ENCODE measurements around the gene GALNT2. TPM values are rescaled to one million over a fixed set of nuclear protein-coding genes. Genes with fewer than 3 reads are reported as not detected.

The GALNT2 gene
- total and polyA plus RNA-seq, 4 donors: 47.5 to 182 (median 114) TPM

- 68% methylated on average over 7 of the region's 7 CpGs for WGBS
- no peak overlapping the region for H3K4me3 ChIP-seq (ENCODE audit: low read depth in 1 of 3, low read length in 3 of 3)
- H3K36me3 ChIP-seq (ENCODE audit: control insufficient read depth in 4 of 4, insufficient read depth in 3 of 4, low read depth in 1 of 4, low read length in 3 of 4): peaks cover 0 to 1% (median 0%) of the 10 kb centered on the region in 4 donors
- no peak overlapping the region for H3K27ac ChIP-seq (ENCODE audit: low read depth in 1 of 2, low read length in 2 of 2)
- H3K9ac ChIP-seq (ENCODE audit: low read depth in 1 of 2, low read length in 2 of 2): no peak overlapping the region
- H3K27me3 ChIP-seq (ENCODE audit: control insufficient read depth in 4 of 4, insufficient read depth in 4 of 4, low read length in 3 of 4): no peaks in the 10 kb centered on the region
- DNase-seq (ENCODE audit: low spot score): no peak
- H3K9me3 ChIP-seq (ENCODE audit: control insufficient read depth in 4 of 4, low read length in 3 of 4): no peaks in the 10 kb centered on the region
- TF ChIP-seq MAX (IDR thresholded peaks at IDR 0.05) (no peak), TAF1 (conservative IDR thresholded peaks at IDR 0.05) (no peak), EGR1 (IDR thresholded peaks at IDR 0.05; ENCODE audit: low read depth in 2 of 2) (no peak), GABPA (IDR thresholded peaks at IDR 0.05 in 1 of 2, conservative IDR thresholded peaks at IDR 0.05 in 1 of 2) (no peak), HNF4A (conservative IDR thresholded peaks at IDR 0.05) (no peak), HNF4G (IDR thresholded peaks at IDR 0.05) (no peak), YY1 (IDR thresholded peaks at IDR 0.05) (no peak), ATF3 (IDR thresholded peaks at IDR 0.05) (no peak), FOXA1 (IDR thresholded peaks at IDR 0.05) (no peak), RAD21 (IDR thresholded peaks at IDR 0.05) (no peak), NR2F2 (IDR thresholded peaks at IDR 0.05) (no peak), JUND (IDR thresholded peaks at IDR 0.05) (no peak)
- peaks cover 23 to 68% (median 46%) of the 10 kb centered on the region in 4 donors for H3K4me1 ChIP-seq (ENCODE audit: control insufficient read depth in 4 of 4, insufficient read depth in 4 of 4, low read length in 3 of 4)
Measured at GRCh38 chr1:230145953-230146476, 79.0 kb downstream of the GALNT2 start.

- Histone ChIP-seq H3K27me3 (ENCODE audit: control insufficient read depth in 4 of 4, insufficient read depth in 4 of 4, low read length in 3 of 4) (no peaks in the 10 kb centered on the region), H3K4me1 (ENCODE audit: control insufficient read depth in 4 of 4, insufficient read depth in 4 of 4, low read length in 3 of 4) (peaks cover 23 to 66% (median 45%) of the 10 kb centered on the region in 4 donors), H3K36me3 (ENCODE audit: control insufficient read depth in 4 of 4, insufficient read depth in 3 of 4, low read depth in 1 of 4, low read length in 3 of 4) (peaks cover 0 to 6% (median 0%) of the 10 kb centered on the region in 4 donors), H3K27ac (ENCODE audit: low read depth in 1 of 2, low read length in 2 of 2) (no peak overlapping the region), H3K4me3 (ENCODE audit: low read depth in 1 of 3, low read length in 3 of 3) (no peak overlapping the region), H3K9ac (ENCODE audit: low read depth in 1 of 2, low read length in 2 of 2) (no peak overlapping the region), H3K9me3 (ENCODE audit: control insufficient read depth in 4 of 4, low read length in 3 of 4) (no peaks in the 10 kb centered on the region)
- no peak for TF ChIP-seq MAX (IDR thresholded peaks at IDR 0.05)
- WGBS: 98% methylated on average over 13 of the region's 13 CpGs
- no peak for DNase-seq (ENCODE audit: low spot score)
Measured at GRCh38 chr1:230146709-230147108, 79.7 kb downstream of the GALNT2 start.

- H3K27ac ChIP-seq (ENCODE audit: low read depth in 1 of 2, low read length in 2 of 2): no peak overlapping the region
- H3K4me3 ChIP-seq (ENCODE audit: low read depth in 1 of 3, low read length in 3 of 3): no peak overlapping the region
- H3K27me3 ChIP-seq (ENCODE audit: control insufficient read depth in 4 of 4, insufficient read depth in 4 of 4, low read length in 3 of 4): no peaks in the 10 kb centered on the region
- no peaks in the 10 kb centered on the region for H3K9me3 ChIP-seq (ENCODE audit: control insufficient read depth in 4 of 4, low read length in 3 of 4)
- H3K9ac ChIP-seq (ENCODE audit: low read depth in 1 of 2, low read length in 2 of 2): no peak overlapping the region
- TF ChIP-seq HNF4A (conservative IDR thresholded peaks at IDR 0.05) (no peak), ATF3 (IDR thresholded peaks at IDR 0.05) (no peak), CTCF (IDR thresholded peaks at IDR 0.05; ENCODE audit: low read depth, low read length, missing input control) (no peak), RXRA (IDR thresholded peaks at IDR 0.05) (no peak), SP1 (IDR thresholded peaks at IDR 0.05) (no peak), EGR1 (IDR thresholded peaks at IDR 0.05; ENCODE audit: low read depth in 2 of 2) (no peak), GABPA (IDR thresholded peaks at IDR 0.05 in 1 of 2, conservative IDR thresholded peaks at IDR 0.05 in 1 of 2) (no peak), REST (IDR thresholded peaks at IDR 0.05) (no peak), TAF1 (conservative IDR thresholded peaks at IDR 0.05) (no peak), HNF4G (IDR thresholded peaks at IDR 0.05) (no peak), RAD21 (IDR thresholded peaks at IDR 0.05) (no peak), JUND (IDR thresholded peaks at IDR 0.05) (no peak), FOXA2 (IDR thresholded peaks at IDR 0.05) (no peak), NR2F2 (IDR thresholded peaks at IDR 0.05) (no peak), MAX (IDR thresholded peaks at IDR 0.05) (no peak), FOXA1 (IDR thresholded peaks at IDR 0.05) (no peak)
- H3K36me3 ChIP-seq (ENCODE audit: control insufficient read depth in 4 of 4, insufficient read depth in 3 of 4, low read depth in 1 of 4, low read length in 3 of 4): peaks cover 0 to 6% (median 0%) of the 10 kb centered on the region in 4 donors
- 75% methylated on average over 15 of the region's 15 CpGs for WGBS
- H3K4me1 ChIP-seq (ENCODE audit: control insufficient read depth in 4 of 4, insufficient read depth in 4 of 4, low read length in 3 of 4): peaks cover 23 to 61% (median 41%) of the 10 kb centered on the region in 4 donors
- no peak for DNase-seq (ENCODE audit: low spot score)
Measured at GRCh38 chr1:230147253-230148125, 80.5 kb downstream of the GALNT2 start.
